ENCODE results near the gene TMEM163. TPM values are rescaled to one million over a fixed set of nuclear protein-coding genes. Genes with fewer than 3 reads are reported as not detected.

TMEM163 gene
- total RNA-seq, 1 donor from 2014 or later = 0.18 TPM

GRCh38 chr2:134425724-134426496, 292.9 kb downstream of the TMEM163 start:
- Histone ChIP-seq H3K9ac (ENCODE audit: low read length) (no peak overlapping the region), H3K4me2 (ENCODE audit: low read length) (no peak overlapping the region), H3K4me1 (ENCODE audit: insufficient read depth, low read length) (no peaks in the 10 kb centered on the region), H3K4me3 (ENCODE audit: insufficient read depth, low read depth, low read length) (no peak overlapping the region), H4K20me1 (ENCODE audit: insufficient read depth, low read length) (no peaks in the 10 kb centered on the region), H3K36me3 (ENCODE audit: insufficient read depth, low read length) (no peaks in the 10 kb centered on the region), H3K27ac (ENCODE audit: low read depth, low read length) (no peak overlapping the region), H3K79me2 (ENCODE audit: insufficient read depth, low read length) (no peaks in the 10 kb centered on the region), H2AFZ (ENCODE audit: low read depth, low read length) (no peak overlapping the region), H3K27me3 (ENCODE audit: insufficient read depth, low read length) (no peaks in the 10 kb centered on the region), H3K9me3 (ENCODE audit: insufficient read depth, low read depth, low read length) (no peaks in the 10 kb centered on the region)
- Mint-ChIP-seq H3K4me1 (ENCODE audit: low read depth, unreplicated experiment) (peaks cover 12% of the 10 kb centered on the region), H3K9me3 (ENCODE audit: unreplicated experiment) (no peaks in the 10 kb centered on the region), H3K27me3 (ENCODE audit: low read depth, unreplicated experiment) (no peaks in the 10 kb centered on the region), H3K27ac (ENCODE audit: unreplicated experiment) (no peak overlapping the region), H3K36me3 (ENCODE audit: low read depth, unreplicated experiment) (peaks cover 25% of the 10 kb centered on the region), H3K4me3 (ENCODE audit: unreplicated experiment) (no peak overlapping the region)
- no peak for FAIRE-seq
- no peak for DNase-seq (ENCODE audit: low read depth)
- TF ChIP-seq EZH2 (IDR thresholded peaks at IDR 0.05; ENCODE audit: insufficient read depth, low read length) = no peak
- TF ChIP-seq CTCF (IDR thresholded peaks at IDR 0.05; ENCODE audit: insufficient read depth, low read depth, low read length) = no peak

GRCh38 chr2:134421556-134422328, 297.1 kb downstream of the TMEM163 start:
- no peaks in the 10 kb centered on the region for H3K27me3 ChIP-seq (ENCODE audit: insufficient read depth, low read length)
- H3K4me3 ChIP-seq (ENCODE audit: insufficient read depth, low read depth, low read length) = no peak overlapping the region
- no peaks in the 10 kb centered on the region for H3K36me3 ChIP-seq (ENCODE audit: insufficient read depth, low read length)
- no peak overlapping the region for H3K4me3 Mint-ChIP-seq (ENCODE audit: unreplicated experiment)
- no peak overlapping the region for H3K9ac ChIP-seq (ENCODE audit: low read length)
- no peaks in the 10 kb centered on the region for H3K79me2 ChIP-seq (ENCODE audit: insufficient read depth, low read length)
- no peak overlapping the region for H2AFZ ChIP-seq (ENCODE audit: low read depth, low read length)
- H3K9me3 ChIP-seq (ENCODE audit: insufficient read depth, low read depth, low read length) = no peaks in the 10 kb centered on the region
- no peaks in the 10 kb centered on the region for H3K9me3 Mint-ChIP-seq (ENCODE audit: unreplicated experiment)
- peaks cover 7% of the 10 kb centered on the region for H3K4me1 Mint-ChIP-seq (ENCODE audit: low read depth, unreplicated experiment)
- H3K27ac ChIP-seq (ENCODE audit: low read depth, low read length) = no peak overlapping the region
- no peaks in the 10 kb centered on the region for H3K27me3 Mint-ChIP-seq (ENCODE audit: low read depth, unreplicated experiment)
- H3K36me3 Mint-ChIP-seq (ENCODE audit: low read depth, unreplicated experiment) = peaks cover 11% of the 10 kb centered on the region
- DNase-seq (ENCODE audit: low read depth) (no peak), FAIRE-seq (no peak)
- H4K20me1 ChIP-seq (ENCODE audit: insufficient read depth, low read length) = no peaks in the 10 kb centered on the region
- TF ChIP-seq CTCF (IDR thresholded peaks at IDR 0.05; ENCODE audit: insufficient read depth, low read depth, low read length) (no peak), EZH2 (IDR thresholded peaks at IDR 0.05; ENCODE audit: insufficient read depth, low read length) (no peak)
- no peaks in the 10 kb centered on the region for H3K4me1 ChIP-seq (ENCODE audit: insufficient read depth, low read length)
- no peak overlapping the region for H3K27ac Mint-ChIP-seq (ENCODE audit: unreplicated experiment)
- H3K4me2 ChIP-seq (ENCODE audit: low read length) = no peak overlapping the region

Data from astrocyte (in vitro differentiated cells and primary cell).